Panc1 (cell line): ENCODE results near the gene THADA. TPM values are rescaled to one million over a fixed set of nuclear protein-coding genes. Genes with fewer than 3 reads are reported as not detected.

Source experiments
- ATAC-seq: fragments of 200-7000 bp; cut with Tn5 transposase; 2 replicates; pipeline ENCODE4 v1.9.1; 2020; ENCODE audit warnings: mild to moderate bottlenecking, moderate library complexity
- BruUV-seq: library from RNA; stranded (reverse); fragments of 400-500 nt; replicated peaks from 2 replicates; lab custom pipeline; 2021; lab: Mats Ljungman, UMichigan
- CTCF ChIA-PET: fragments of 300-600 bp; sonication (Branson Sonifier 250); formaldehyde crosslinking; loops from one replicate; lab custom pipeline; 2022; ENCODE audit warnings: antibody characterized with exemption; lab: Charles Lee
- POLR2A ChIA-PET: fragments of 300-600 bp; sonication (Branson Sonifier 250); formaldehyde crosslinking; loops from one replicate; lab custom pipeline; 2022; ENCODE audit warnings: antibody characterized with exemption; lab: Charles Lee
- DNase-seq: peaks from one replicate; pipeline ENCODE4 v3.0.0-alpha.2; 2010; ENCODE audit warnings: low read depth, low spot score
- H3K27ac ChIP-seq: 2 replicates; pipeline ENCODE4 v1.5.1; 2011; ENCODE audit warnings: mild to moderate bottlenecking, low read length, inconsistent platforms
- H3K27me3 ChIP-seq: fragments of 200-500 bp; sonication (Bioruptor generic); 2 replicates; pipeline ENCODE4 v1.6.0; 2014; ENCODE audit warnings: low read length, inconsistent platforms; ENCODE audit not compliant: control insufficient read depth, insufficient read depth
- H3K36me3 ChIP-seq: fragments of 200-500 bp; sonication (Bioruptor generic); 2 replicates; pipeline ENCODE4 v1.5.1; 2014; ENCODE audit warnings: inconsistent platforms, mild to moderate bottlenecking, low read length, moderate library complexity; ENCODE audit not compliant: control insufficient read depth, insufficient read depth
- H3K4me1 ChIP-seq: 2 replicates; pipeline ENCODE4 v1.5.1; 2011; ENCODE audit warnings: inconsistent platforms, mild to moderate bottlenecking, low read length, moderate library complexity; ENCODE audit not compliant: control insufficient read depth, insufficient read depth
- H3K4me3 ChIP-seq, 2 experiments: 2 replicates each; pipeline ENCODE4 v1.5.1; 2011 to 2012; ENCODE audit warnings: low read depth in 2 of 2, low read length in 2 of 2, mild to moderate bottlenecking in 2 of 2, inconsistent platforms in 1 of 2, moderate library complexity in 1 of 2
- H3K9me3 ChIP-seq: fragments of 200-500 bp; sonication (Bioruptor generic); 2 replicates; pipeline ENCODE4 v1.5.1; 2014; ENCODE audit warnings: low read depth, mild to moderate bottlenecking, inconsistent platforms, low read length, moderate library complexity; ENCODE audit not compliant: control insufficient read depth, insufficient read depth
- POLR2AphosphoS5 ChIP-seq: IDR thresholded peaks from 2 replicates; pipeline ENCODE4 v1.6.1; 2012; ENCODE audit warnings: mild to moderate bottlenecking, low read depth, low read length, moderate library complexity
- SIN3A ChIP-seq: IDR thresholded peaks from 2 replicates; pipeline ENCODE4 v1.6.1; 2012; ENCODE audit warnings: low read depth, mild to moderate bottlenecking, low read length, moderate library complexity, borderline replicate concordance; ENCODE audit not compliant: insufficient read depth
- TCF7L2 ChIP-seq: IDR thresholded peaks from 2 replicates; pipeline ENCODE4 v1.6.1; 2011; ENCODE audit warnings: mild to moderate bottlenecking, low read depth, low read length, inconsistent platforms
- in situ Hi-C: cut with HindIII; loops from 2 replicates; pipeline ENCODE4 v1.10.0; 2016; ENCODE audit warnings: low sequenced_read_pairs, low pct_unique_long_range_greater_than_20kb
- intact Hi-C: fragments of 100-400 bp; cut with micrococcal nuclease; formaldehyde crosslinking; loops from one replicate; pipeline ENCODE4 v1.10.0; 2022; ENCODE audit not compliant: unreplicated experiment
- total RNA-seq: library from RNA; stranded (reverse); gene quantifications from one replicate; pipeline ENCODE4 v1.2.1, GENCODE V29; 2021; ENCODE audit not compliant: unreplicated experiment
- TF ChIP-seq, protein P1 (sequence below): fragments of 450-650 bp; IDR thresholded peaks from 2 replicates; pipeline ENCODE4 v1.5.1; 2017; ENCODE audit warnings: mild to moderate bottlenecking
- TF ChIP-seq, protein P2 (sequence below), 2 experiments: IDR thresholded peaks; 2 replicates each; pipeline ENCODE4 v1.6.1; 2011 to 2012; ENCODE audit warnings: low read depth in 2 of 2, control low read depth in 1 of 2, low read length in 1 of 2, mild to moderate bottlenecking in 1 of 2, moderate library complexity in 1 of 2; ENCODE audit not compliant: insufficient read depth in 1 of 2

Gene THADA
- total RNA-seq, 1 experiment from 2014 or later, result 37.2 TPM

DNA sequence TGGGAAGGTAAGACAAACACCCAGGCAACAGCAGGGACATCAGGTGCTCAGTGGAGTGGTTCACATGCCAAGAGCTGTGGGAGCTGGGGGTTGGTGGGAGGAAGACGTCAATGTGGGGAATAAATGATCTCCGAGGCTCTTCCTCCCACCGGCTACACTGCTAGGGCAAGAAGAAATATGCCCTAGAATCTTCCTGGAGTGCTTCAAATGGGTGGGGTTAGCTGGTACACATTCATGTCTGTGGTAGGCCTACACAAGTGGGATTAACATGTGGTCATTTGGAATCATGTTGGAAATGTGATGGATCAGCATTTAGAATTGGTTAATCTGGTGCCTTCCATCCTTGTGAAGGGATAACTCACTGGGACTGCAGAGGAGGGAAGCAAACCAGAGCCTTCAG is 357.0 kb downstream of the THADA start:
- Histone ChIP-seq H3K9me3 (no peaks in the 10 kb centered on the region), H3K36me3 (no peaks in the 10 kb centered on the region), H3K4me1 (no peaks in the 10 kb centered on the region), H3K4me3 (no peak overlapping the region), H3K27ac (no peak overlapping the region), H3K27me3 (no peaks in the 10 kb centered on the region)
- CTCF ChIA-PET, result no interaction called here
- no peak for ATAC-seq
- in situ Hi-C loops, result no loop called here
- TF ChIP-seq TCF7L2 (no peak), POLR2AphosphoS5 (no peak), SIN3A (no peak)
- TF ChIP-seq, protein P1, sequence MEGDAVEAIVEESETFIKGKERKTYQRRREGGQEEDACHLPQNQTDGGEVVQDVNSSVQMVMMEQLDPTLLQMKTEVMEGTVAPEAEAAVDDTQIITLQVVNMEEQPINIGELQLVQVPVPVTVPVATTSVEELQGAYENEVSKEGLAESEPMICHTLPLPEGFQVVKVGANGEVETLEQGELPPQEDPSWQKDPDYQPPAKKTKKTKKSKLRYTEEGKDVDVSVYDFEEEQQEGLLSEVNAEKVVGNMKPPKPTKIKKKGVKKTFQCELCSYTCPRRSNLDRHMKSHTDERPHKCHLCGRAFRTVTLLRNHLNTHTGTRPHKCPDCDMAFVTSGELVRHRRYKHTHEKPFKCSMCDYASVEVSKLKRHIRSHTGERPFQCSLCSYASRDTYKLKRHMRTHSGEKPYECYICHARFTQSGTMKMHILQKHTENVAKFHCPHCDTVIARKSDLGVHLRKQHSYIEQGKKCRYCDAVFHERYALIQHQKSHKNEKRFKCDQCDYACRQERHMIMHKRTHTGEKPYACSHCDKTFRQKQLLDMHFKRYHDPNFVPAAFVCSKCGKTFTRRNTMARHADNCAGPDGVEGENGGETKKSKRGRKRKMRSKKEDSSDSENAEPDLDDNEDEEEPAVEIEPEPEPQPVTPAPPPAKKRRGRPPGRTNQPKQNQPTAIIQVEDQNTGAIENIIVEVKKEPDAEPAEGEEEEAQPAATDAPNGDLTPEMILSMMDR, result no peak
- TF ChIP-seq, protein P2, sequence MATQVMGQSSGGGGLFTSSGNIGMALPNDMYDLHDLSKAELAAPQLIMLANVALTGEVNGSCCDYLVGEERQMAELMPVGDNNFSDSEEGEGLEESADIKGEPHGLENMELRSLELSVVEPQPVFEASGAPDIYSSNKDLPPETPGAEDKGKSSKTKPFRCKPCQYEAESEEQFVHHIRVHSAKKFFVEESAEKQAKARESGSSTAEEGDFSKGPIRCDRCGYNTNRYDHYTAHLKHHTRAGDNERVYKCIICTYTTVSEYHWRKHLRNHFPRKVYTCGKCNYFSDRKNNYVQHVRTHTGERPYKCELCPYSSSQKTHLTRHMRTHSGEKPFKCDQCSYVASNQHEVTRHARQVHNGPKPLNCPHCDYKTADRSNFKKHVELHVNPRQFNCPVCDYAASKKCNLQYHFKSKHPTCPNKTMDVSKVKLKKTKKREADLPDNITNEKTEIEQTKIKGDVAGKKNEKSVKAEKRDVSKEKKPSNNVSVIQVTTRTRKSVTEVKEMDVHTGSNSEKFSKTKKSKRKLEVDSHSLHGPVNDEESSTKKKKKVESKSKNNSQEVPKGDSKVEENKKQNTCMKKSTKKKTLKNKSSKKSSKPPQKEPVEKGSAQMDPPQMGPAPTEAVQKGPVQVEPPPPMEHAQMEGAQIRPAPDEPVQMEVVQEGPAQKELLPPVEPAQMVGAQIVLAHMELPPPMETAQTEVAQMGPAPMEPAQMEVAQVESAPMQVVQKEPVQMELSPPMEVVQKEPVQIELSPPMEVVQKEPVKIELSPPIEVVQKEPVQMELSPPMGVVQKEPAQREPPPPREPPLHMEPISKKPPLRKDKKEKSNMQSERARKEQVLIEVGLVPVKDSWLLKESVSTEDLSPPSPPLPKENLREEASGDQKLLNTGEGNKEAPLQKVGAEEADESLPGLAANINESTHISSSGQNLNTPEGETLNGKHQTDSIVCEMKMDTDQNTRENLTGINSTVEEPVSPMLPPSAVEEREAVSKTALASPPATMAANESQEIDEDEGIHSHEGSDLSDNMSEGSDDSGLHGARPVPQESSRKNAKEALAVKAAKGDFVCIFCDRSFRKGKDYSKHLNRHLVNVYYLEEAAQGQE (IDR thresholded peaks at IDR 0.05; ENCODE audit: insufficient read depth in 1 of 2, low read depth in 2 of 2, low read length in 1 of 2), result no peak
- DNase-seq, result no peak
- BruUV-seq, result no TSS peak
- POLR2A ChIA-PET, result no interaction called here
- intact Hi-C loops, result no loop called here

DNA sequence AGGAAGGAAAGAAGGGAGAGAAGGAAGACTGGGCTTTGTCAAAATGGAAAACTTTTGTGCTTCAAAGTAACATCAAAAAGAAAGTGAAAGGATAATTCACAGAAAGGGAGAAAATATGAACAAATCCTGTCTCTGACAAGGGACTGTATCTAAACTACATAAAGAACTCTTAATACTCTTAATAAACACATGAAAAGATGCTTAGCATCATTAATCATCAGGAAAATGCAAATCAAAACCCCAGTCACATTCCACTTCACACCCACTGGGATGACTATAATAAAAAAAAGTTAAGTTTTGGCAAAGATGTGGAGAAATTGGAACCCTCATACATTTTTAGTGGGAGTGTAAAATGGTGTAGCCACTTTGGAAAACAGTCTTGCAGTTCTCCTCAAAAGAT is 357.7 kb downstream of the THADA start:
- ChIA-PET CTCF (no interaction called here), POLR2A (no interaction called here)
- ATAC-seq (no peak), DNase-seq (no peak)
- Histone ChIP-seq H3K4me3 (no peak overlapping the region), H3K4me1 (0 out of 2 replicates have a peak, but pooled peaks cover under 1% of the 10 kb centered on the region), H3K27me3 (no peaks in the 10 kb centered on the region), H3K27ac (no peak overlapping the region), H3K9me3 (no peaks in the 10 kb centered on the region), H3K36me3 (no peaks in the 10 kb centered on the region)
- intact Hi-C loops, result no loop called here
- no peak for TF ChIP-seq TCF7L2
- TF ChIP-seq POLR2AphosphoS5, result no peak
- TF ChIP-seq SIN3A, result no peak
- TF ChIP-seq, protein P1, result no peak
- TF ChIP-seq, protein P2 (IDR thresholded peaks at IDR 0.05; ENCODE audit: insufficient read depth in 1 of 2, low read depth in 2 of 2, low read length in 1 of 2), result no peak
- no TSS peak for BruUV-seq
- in situ Hi-C loops, result no loop called here
